Suppressor macrophage treated with lipopolysaccharide for 1 hour (primary cell): Measurements from ENCODE around the gene RIT1.

ENCODE experiments used
- DNase-seq, 3 donors: peaks; one replicate each; pipeline ENCODE4 v3.0.0-alpha.2; 2020 to 2022

Gene RIT1

GRCh38 chr1:155856257-155856974 is 54.7 kb downstream of the RIT1 start:
- no peak for DNase-seq

- DNase-seq, result no peak
Measured at GRCh38 chr1:155850345-155850744, 60.8 kb downstream of the RIT1 start.

- no peak for DNase-seq
Measured at GRCh38 chr1:155847823-155848529, 63.2 kb downstream of the RIT1 start.
